Spleen (tissue), 11 donors: Measurements from ENCODE around the gene ADAMTS1. TPM values are rescaled to one million over a fixed set of nuclear protein-coding genes. Genes with fewer than 3 reads are reported as not detected.

Experiments
- DNase-seq: peaks from one replicate; pipeline ENCODE4 v3.0.0-alpha.2; 2020
- H3K27ac ChIP-seq, 8 donors: fragments of 200-600 bp; sonication (generic) in 7 of 8; 1 replicate in 4 of 8; 2 replicates in 4 of 8; pipeline versions ENCODE4 v1.5.0 to v1.8.0; 2016 to 2021; ENCODE audit warnings: inconsistent platforms in 4 of 8, mild to moderate bottlenecking in 4 of 8, moderate library complexity in 1 of 8
- H3K27me3 ChIP-seq, 7 donors: fragments of 200-600 bp; sonication (generic) in 6 of 7; replicated peaks in 1 of 7; 1 replicate in 4 of 7; 2 replicates in 3 of 7; pipeline versions ENCODE4 v1.5.0 to v1.8.0; 2016 to 2021; ENCODE audit warnings: inconsistent platforms in 3 of 7, mild to moderate bottlenecking in 1 of 7
- H3K36me3 ChIP-seq, 6 donors: fragments of 200-600 bp; sonication (generic) in 5 of 6; 1 replicate in 4 of 6; 2 replicates in 2 of 6; pipeline versions ENCODE4 v1.5.0 to v1.8.0; 2016 to 2021; ENCODE audit warnings: inconsistent platforms in 2 of 6
- H3K4me1 ChIP-seq, 6 donors: fragments of 200-600 bp; sonication (generic) in 5 of 6; 1 replicate in 3 of 6; 2 replicates in 3 of 6; pipeline versions ENCODE4 v1.5.0 to v1.8.0; 2016 to 2021; ENCODE audit warnings: inconsistent platforms in 3 of 6
- H3K4me3 ChIP-seq, 8 donors: fragments of 200-600 bp; sonication (generic) in 7 of 8; 1 replicate in 4 of 8; 2 replicates in 4 of 8; pipeline versions ENCODE4 v1.5.0 to v1.8.0; 2016 to 2021; ENCODE audit warnings: inconsistent platforms in 4 of 8, mild to moderate bottlenecking in 4 of 8, moderate library complexity in 2 of 8
- H3K9me3 ChIP-seq, 8 donors: fragments of 200-600 bp; sonication (generic) in 7 of 8; 1 replicate in 4 of 8; 2 replicates in 4 of 8; pipeline versions ENCODE4 v1.5.0 to v1.8.0; 2016 to 2021; ENCODE audit warnings: inconsistent platforms in 4 of 8
- CTCF ChIP-seq, 11 experiments: fragments of 200-600 bp in 7 of 11; fragments of 450-650 bp in 4 of 11; sonication (generic) in 4 of 11; IDR thresholded peaks in 8 of 11; conservative IDR thresholded peaks in 3 of 11; 1 replicate in 7 of 11; 2 replicates in 4 of 11; pipeline versions ENCODE4 v1.4.0 to v1.8.0; 2016 to 2021; ENCODE audit warnings: antibody characterized with exemption in 11 of 11, inconsistent platforms in 4 of 11, mild to moderate bottlenecking in 1 of 11
- POLR2A ChIP-seq, 3 donors: fragments of 450-650 bp; IDR thresholded peaks; one replicate each; pipeline ENCODE4 v1.5.1; 2017; ENCODE audit warnings: antibody characterized with exemption in 3 of 3, mild to moderate bottlenecking in 1 of 3
- POLR2AphosphoS5 ChIP-seq, 3 donors: sonication (generic); formaldehyde crosslinking; IDR thresholded peaks; one replicate each; pipeline ENCODE4 v1.5.1; 2017; ENCODE audit warnings: antibody characterized with exemption in 3 of 3
- WGBS, 5 donors: extraction: QIAGEN DNeasy Blood & Tissue Kit in 3 of 5; methylation state at CpG; one replicate each; pipeline versions ENCODE4 v1.1.5 to v1.1.7; 2013 to 2018; 5-methylcytosine and 5-hydroxymethylcytosine counted together
- intact Hi-C: fragments of 100-400 bp; cut with DNase I; formaldehyde crosslinking; loops from one replicate; pipeline ENCODE4 v1.15.0; 2023; ENCODE audit warnings: low total_unique reads
- polyA plus RNA-seq, 3 donors: library from polyadenylated mRNA; stranded (reverse); fragments of 200-250 nt; gene quantifications; one replicate each; pipeline ENCODE4 v1.2.1, GENCODE V29; 2013
- total RNA-seq, 7 donors: library from RNA; depleted of rRNA in 3 of 7; stranded (reverse); fragments of >200 nt in 3 of 7; fragmentation: NEBNext Ultra II Directional in 4 of 7; extraction: Animal tissue kit (Norgen Biotek cat#: 25700) in 4 of 7; gene quantifications; one replicate each; pipeline versions ENCODE4 v1.1.0 to v1.2.1, GENCODE V29; 2016 to 2021
- donor health status: healthy with polysubstance abuse.
- donor health status: DM: no; HTN: no; CAD: no; lungs with moderate emphysema.
- donor health status: DM: no; HTN: no; CAD: no.
- donor health status: Bipolar disorder and iron deficiency.
- donor health status: healthy.
- donor health status: DM: no; HTN: no; CAD: no.
- donor health status: DM: yes; HTN: yes; CAD: no.

Gene ADAMTS1
- total and polyA plus RNA-seq, 10 donors = 2.3 to 71.6 (median 21.9) TPM

- TF ChIP-seq POLR2AphosphoS5 (IDR thresholded peaks at IDR 0.05) (no peak), CTCF (IDR thresholded peaks at IDR 0.05 in 8 of 11, conservative IDR thresholded peaks at IDR 0.05 in 3 of 11) (no peak), POLR2A (IDR thresholded peaks at IDR 0.05) (no peak)
Observed at GRCh38 chr21:26820509-26820908, 24.7 kb downstream of the ADAMTS1 start.

GRCh38 chr21:26819740-26820324, 25.4 kb downstream of the ADAMTS1 start:
- Histone ChIP-seq H3K9me3 (no peaks in the 10 kb centered on the region), H3K4me1 (no peaks in the 10 kb centered on the region), H3K36me3 (no peaks in the 10 kb centered on the region), H3K4me3 (no peak overlapping the region), H3K27me3 (no peaks in the 10 kb centered on the region), H3K27ac (no peak overlapping the region)
- TF ChIP-seq POLR2A (IDR thresholded peaks at IDR 0.05) (no peak), CTCF (IDR thresholded peaks at IDR 0.05 in 8 of 11, conservative IDR thresholded peaks at IDR 0.05 in 3 of 11) (no peak), POLR2AphosphoS5 (IDR thresholded peaks at IDR 0.05) (no peak)
- no peak for DNase-seq
- intact Hi-C loops = no loop called here
- 84 to 96% (median 90%) methylated on average over 3 of the region's 3 CpGs for WGBS, 5 donors

More at GRCh38 chr21:26820509-26820908, 24.7 kb downstream of the ADAMTS1 start:
- DNase-seq = no peak
- Histone ChIP-seq H3K36me3 (no peaks in the 10 kb centered on the region), H3K27me3 (no peaks in the 10 kb centered on the region), H3K4me3 (no peak overlapping the region), H3K27ac (no peak overlapping the region), H3K9me3 (no peaks in the 10 kb centered on the region), H3K4me1 (no peaks in the 10 kb centered on the region)
- 66 to 87% (median 70%) methylated on average over 4 of the region's 4 CpGs for WGBS, 5 donors
- intact Hi-C loops = no loop called here

GRCh38 chr21:26818906-26819305, 26.3 kb downstream of the ADAMTS1 start:
- no peak overlapping the region for H3K4me3 ChIP-seq
- no peaks in the 10 kb centered on the region for H3K27me3 ChIP-seq
- TF ChIP-seq POLR2A (IDR thresholded peaks at IDR 0.05) = no peak
- TF ChIP-seq CTCF (IDR thresholded peaks at IDR 0.05 in 8 of 11, conservative IDR thresholded peaks at IDR 0.05 in 3 of 11) = no peak
- TF ChIP-seq POLR2AphosphoS5 (IDR thresholded peaks at IDR 0.05) = no peak
- 89 to 94% (median 92%) methylated on average over 2 of the region's 2 CpGs for WGBS, 5 donors
- intact Hi-C loops = no loop called here
- H3K9me3 ChIP-seq = no peaks in the 10 kb centered on the region
- no peaks in the 10 kb centered on the region for H3K36me3 ChIP-seq
- no peaks in the 10 kb centered on the region for H3K4me1 ChIP-seq
- H3K27ac ChIP-seq = no peak overlapping the region
- DNase-seq = no peak

- H3K9me3 ChIP-seq = no peaks in the 10 kb centered on the region
- DNase-seq = no peak
- H3K27ac ChIP-seq = peak overlapping the region in 1 of 8 donors; percentile 31
- no peaks in the 10 kb centered on the region for H3K4me1 ChIP-seq
- intact Hi-C loops = no loop called here
- TF ChIP-seq CTCF (IDR thresholded peaks at IDR 0.05 in 8 of 11, conservative IDR thresholded peaks at IDR 0.05 in 3 of 11) = no peak
- no peak for TF ChIP-seq POLR2A (IDR thresholded peaks at IDR 0.05)
- no peak overlapping the region for H3K4me3 ChIP-seq
- H3K36me3 ChIP-seq = no peaks in the 10 kb centered on the region
- no peaks in the 10 kb centered on the region for H3K27me3 ChIP-seq
Observed at GRCh38 chr21:26815197-26815596, 30.0 kb downstream of the ADAMTS1 start.
